HG03045 (cell line): Measurements from ENCODE around the gene TYRP1.

Experiments
- ATAC-seq: cut with Tn5 transposase; IDR thresholded peaks from one replicate; pipeline ENCODE4 v1.9.1; 2021; ENCODE audit warnings: mild to moderate bottlenecking, moderate library complexity; ENCODE audit not compliant: unreplicated experiment

TYRP1 gene

DNA sequence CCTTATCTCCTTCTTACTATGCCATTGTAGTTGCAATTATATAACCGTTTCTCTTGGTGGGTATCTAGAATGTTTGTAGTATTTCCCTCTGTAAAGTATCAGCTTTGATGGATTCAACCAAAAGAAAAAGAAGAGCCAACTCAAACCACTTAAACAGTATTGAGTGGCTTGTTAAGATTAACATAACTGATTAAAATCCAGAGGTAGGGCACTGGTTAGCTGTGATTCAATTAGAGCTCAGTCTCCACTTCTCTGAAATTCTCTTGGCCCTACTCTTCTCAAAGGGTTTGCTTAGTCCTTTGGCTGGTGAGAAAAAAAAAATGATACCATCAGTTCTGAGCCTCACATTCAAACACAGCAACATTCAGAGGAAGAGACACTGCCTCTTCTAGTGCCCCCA is 37.0 kb downstream of the TYRP1 start:
- ATAC-seq, result no peak

- ATAC-seq, result no peak
These were observed 37.7 kb downstream of the TYRP1 start for GRCh38 chr9:12730927-12731326.

DNA sequence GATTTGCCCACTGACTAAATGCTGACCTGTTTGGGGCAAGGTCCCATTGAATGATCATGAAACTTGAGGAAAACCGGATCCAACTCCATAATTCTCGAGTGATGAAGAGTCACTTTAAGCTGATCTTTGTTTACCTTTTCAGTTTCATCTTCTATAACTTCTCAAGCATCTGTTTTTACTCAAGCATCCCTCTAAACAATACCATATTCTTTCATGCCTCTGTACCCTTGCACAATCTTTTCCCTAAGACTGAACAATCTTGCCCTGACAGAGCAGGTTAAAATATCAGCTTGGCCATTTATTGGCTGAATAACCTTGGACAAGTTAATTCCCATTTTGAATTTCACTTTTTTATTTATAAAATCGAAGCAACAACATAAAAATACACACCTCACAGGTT is 39.8 kb downstream of the TYRP1 start:
- ATAC-seq, result no peak

DNA sequence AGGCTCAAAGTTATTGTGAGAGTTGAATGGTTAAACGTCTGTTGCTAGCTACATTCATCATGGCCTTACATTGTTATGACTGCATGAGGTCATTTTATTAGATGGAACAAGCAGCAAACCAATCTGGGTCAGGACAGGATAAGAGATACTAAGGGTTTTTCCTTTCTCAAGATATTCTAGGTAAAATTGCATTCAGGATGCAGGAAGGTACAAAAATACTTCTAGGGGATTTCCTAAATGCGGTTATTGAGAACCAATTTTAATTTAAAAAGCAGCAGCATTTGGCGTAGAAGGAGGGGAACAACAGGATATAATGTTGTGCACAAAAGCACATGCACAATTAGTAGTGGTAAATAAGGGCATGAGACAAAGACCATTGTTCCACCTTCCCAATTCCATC is 42.5 kb downstream of the TYRP1 start:
- ATAC-seq, result no peak

- ATAC-seq, result no peak
These were observed 44.7 kb downstream of the TYRP1 start for GRCh38 chr9:12737871-12738270.

DNA sequence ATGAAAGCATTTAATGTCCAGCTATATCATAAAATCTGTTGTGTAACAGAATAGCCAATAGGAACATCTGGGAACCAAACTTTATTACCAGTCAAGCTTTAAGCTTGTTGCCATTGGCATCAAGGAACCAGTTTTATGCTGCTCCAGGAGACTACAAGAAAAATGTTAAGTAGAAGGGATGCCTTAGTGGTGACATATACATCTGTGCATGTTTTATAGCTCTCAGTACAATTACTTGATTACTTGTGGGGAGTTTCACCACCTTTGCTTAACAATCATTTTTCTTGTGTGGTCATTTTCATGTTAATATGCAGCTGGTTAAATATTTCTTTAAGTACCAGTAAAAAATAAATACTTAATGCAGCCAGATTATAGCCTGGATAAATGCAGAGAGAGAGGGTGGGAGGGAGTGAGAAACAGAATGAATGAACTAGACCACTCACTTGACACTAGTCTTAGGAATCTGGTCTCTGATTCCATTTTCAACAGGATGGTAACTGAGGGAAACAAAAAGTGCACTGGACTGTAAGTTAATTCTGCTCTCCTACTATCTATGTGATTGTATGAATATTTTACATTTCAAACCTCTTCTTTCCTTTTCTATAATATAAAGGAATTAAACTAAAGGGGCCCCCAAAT is 45.9 kb downstream of the TYRP1 start:
- no peak for ATAC-seq

GRCh38 chr9:12740845-12741244 is 47.7 kb downstream of the TYRP1 start:
- ATAC-seq, result no peak

- ATAC-seq, result no peak
These were observed 54.8 kb downstream of the TYRP1 start for GRCh38 chr9:12748016-12748415.

GRCh38 chr9:12748954-12749353 is 55.8 kb downstream of the TYRP1 start:
- no peak for ATAC-seq

DNA sequence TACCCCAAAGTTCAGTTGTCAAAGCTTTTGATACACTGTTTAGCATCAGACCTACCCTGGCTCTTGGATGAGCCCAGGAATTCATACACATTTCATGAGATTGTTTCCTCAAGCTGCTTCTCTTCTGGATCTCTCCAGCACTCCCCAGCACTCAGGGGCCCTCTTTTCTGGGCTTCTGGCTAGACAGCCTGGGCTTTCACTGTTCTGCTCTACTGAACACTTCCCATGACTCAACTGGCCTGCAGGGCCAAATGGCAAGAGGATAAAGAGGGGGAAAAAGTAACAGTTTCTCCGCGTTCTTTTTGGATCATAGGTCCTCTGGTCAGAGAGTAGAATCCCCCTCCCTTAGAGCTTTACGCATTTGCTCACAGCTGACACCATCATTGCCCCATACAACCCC is 60.7 kb downstream of the TYRP1 start:
- ATAC-seq, result no peak

DNA sequence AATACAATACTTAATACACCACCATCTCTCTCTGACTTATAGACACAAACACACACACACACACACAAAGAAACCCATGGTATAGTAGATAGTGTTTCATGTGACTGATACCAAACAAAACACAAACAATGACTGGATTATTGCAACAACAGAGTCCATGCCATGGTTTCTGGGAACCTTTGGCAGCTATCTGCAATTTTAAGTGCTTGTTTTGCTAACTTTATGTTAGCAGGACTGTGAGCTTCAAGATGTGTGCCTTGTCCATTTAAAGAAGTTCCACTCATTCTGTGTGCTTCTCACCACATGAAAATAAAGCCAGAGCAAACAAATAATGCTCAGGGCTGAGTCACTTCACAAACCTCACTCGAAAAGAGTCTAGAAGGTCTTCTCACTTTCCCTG is 66.6 kb downstream of the TYRP1 start:
- ATAC-seq, result no peak
